GM19372 (cell line): ENCODE measurements around the gene LMO7.

Experiments used
- ATAC-seq: cut with Tn5 transposase; IDR thresholded peaks from one replicate; pipeline ENCODE4 v1.9.1; 2021; ENCODE audit warnings: mild to moderate bottlenecking, low read depth, moderate library complexity; ENCODE audit not compliant: unreplicated experiment

The LMO7 gene

DNA sequence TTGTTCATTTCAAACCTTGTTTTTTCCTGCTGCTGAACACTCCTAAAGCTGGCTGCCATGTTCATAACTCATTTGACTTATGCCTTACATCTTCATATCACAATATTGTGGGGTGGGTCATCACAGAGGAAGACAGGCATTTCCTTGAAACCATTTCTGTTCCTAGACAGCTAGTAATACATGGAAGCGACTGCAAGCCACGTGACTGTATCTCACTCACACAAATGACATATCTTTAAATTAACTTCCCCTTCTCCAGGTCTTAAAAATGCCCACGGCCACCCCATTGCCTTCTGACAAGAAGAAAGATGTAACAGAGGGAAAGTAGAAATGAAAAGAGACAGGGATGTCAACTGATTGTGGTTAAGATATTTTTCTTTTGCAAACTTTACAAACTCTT lies 236.8 kb downstream of the LMO7 start:
- no peak for ATAC-seq

DNA sequence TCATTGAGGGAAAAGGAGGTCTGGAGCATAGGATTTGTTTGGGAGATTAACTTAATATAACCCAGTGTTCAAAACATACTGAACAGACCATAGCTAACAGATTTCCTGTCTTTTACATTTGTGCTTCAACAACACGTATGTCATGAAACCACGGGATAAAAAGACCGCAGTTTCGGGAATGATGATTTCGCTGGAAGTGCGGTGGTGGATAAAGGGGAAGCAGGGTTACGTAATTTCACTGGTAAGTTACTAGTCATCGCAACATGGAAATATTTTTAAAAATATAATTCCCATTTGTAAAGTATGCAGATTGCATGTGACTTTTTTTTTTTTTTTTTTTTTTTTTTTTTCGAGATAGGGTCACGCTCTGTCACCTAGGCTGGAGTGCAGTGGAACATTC lies 237.4 kb downstream of the LMO7 start:
- ATAC-seq: no peak

DNA sequence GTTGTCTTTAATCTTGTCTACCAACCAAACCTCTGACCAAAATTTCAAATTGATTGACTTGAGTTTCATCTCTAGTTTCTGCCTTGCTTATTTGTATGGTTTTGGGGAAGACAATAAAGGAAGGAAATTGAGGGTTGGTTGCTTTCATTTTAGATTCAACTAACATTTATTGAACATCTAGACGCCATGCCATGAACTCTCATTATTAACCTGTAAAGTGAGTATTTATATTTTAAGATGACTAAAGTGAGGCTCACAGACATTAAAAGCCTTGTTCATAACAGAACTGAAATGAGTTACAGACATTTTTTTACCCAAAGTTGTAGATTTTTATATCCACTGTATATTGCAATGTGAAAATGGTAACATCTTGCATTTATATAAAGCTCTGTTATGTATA lies 239.3 kb downstream of the LMO7 start:
- no peak for ATAC-seq

DNA sequence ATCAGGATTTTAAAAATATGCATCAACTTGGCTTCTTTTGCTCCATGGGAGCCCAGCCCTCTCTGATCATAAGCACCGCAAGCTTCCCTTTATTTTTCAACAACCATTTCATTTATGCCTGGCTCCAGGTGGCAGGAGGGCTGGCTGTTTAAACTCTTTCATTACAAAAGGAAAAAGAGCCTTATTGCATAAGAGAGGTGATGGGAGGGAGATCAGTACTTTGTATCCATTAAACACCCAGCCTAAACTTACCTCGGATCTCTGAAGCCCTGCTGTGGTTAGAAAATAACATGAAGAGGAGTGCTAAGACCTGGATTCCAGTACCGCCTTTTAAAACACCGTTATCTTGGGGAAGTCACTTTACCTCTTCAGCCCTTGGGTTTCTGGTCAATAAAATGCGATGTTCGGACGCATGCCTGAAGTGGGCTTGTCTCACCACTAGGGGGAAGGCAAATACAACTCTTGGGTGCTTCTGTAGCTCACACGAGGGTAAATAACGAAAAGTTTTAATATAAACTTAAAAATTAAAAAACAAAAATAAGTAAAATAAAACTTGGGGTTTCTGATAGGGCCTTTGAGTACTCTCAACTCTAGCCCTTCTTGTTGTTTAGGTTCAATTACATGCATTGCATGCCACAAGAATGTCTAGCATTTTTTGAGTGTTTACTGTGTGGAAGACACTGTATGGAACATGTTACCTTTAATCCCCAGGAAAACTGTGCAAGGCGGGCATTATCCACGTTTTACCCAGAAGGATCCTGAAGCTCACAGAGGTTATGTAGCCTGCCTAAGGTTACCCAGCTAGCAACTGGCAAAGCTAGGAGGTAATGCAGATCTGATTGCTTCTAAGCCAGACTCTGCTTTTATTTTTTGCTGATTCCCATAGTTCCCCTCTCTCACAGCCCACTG lies 240.3 kb downstream of the LMO7 start:
- ATAC-seq: peak; percentile 89

DNA sequence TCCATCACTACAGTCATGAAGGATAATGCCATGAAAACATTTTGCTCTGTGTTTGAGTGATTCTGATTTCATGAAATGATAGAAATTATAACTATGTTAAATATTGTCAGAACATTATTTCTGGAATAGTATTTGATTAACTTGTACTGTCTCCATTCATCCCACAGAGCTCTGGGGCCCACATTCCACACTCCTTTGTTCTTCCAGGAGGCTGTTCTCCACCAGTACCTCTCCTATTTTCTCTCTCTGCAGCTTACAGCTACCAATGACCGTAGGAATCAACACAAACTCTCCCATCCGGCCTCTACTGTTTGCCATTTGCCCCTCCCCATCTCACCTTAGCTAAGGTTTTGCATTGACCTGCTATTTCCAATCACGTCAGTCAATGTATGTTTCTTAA lies 240.9 kb downstream of the LMO7 start:
- ATAC-seq: no peak

DNA sequence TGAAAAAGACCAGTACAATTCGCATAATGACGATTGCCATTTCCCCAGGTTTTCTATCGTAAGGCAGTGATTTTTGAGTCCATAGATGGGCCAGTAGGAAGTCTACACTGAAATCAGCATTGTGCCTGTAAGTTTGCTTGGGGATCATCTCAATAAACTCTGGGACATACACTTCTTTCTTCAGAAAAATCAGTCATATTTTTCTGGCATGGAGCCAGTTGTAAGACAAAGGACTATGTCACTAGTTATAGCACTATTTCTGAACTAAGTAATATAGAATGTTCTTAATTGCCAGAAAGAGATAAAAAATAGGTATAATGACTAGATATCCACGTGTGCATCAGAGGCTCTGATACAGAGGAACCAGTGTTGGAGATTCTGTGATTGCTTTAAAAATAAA lies 243.5 kb downstream of the LMO7 start:
- no peak for ATAC-seq

DNA sequence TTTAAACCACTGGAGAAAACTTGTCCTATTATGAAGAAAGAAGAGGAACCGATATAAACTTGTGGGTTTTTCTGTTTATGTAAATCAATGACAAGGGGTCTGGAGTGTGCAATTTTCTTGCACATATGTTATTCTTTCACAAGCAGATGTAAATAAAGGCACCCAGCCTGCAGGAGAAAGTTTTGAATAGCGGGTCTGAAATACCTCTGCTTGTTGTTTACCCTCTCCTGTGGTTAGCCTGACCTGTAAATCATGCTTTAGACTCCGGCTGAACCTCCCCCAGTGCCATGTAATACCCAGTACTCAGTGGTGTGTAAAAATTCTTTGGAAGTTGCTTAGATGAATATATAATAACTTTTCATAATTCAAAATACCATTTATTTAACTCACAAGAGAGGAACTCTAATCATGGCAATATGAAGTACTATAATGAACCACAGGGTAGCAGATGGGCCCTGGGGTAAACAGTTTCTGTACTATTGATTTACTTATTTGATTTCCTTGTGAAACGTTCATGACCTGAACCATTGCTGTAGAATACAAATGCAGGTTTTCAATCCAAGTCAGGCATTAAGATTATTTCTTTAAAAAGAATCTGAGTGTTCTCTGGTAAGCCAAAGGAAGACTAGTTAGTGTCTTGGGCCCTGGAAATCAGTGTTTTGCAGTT lies 245.1 kb downstream of the LMO7 start:
- no peak for ATAC-seq

DNA sequence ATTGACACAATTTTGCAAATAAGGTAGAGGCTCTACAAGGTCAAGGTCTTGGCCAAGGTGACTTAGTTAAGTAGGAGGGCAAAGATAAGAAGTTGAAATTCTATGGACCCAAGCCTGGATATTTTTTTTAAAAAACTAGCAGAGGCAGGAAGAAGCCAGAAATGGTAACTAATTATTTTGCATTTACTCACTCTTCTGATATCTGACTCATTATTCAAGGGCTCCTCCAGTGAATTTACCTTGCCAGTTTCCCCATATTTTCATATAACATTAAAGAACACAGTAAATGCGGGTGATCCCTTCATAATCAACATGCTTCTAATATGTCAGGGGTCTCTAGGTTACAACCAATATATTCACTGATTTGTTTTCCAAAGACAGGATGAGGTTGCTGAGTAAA lies 246.1 kb downstream of the LMO7 start:
- ATAC-seq: no peak

DNA sequence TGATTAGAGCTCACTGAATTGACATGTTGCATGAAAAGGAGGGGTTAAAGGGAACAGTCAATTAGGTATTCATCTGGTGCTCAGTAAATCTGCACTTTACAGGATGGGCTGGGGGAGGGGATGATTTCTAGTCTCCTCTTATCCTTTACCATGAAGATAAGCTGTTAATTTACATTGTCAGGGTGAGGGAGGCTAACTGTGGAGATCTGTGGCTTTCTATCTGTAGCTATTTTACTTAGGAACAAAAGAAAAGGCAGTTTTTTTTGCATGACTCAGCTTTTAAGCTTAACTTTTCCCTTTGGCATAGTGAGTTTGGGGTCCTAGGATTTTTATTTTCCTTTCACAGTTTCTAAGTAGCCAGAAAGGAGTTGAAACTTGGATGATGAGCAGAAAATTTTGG lies 253.3 kb downstream of the LMO7 start:
- no peak for ATAC-seq

DNA sequence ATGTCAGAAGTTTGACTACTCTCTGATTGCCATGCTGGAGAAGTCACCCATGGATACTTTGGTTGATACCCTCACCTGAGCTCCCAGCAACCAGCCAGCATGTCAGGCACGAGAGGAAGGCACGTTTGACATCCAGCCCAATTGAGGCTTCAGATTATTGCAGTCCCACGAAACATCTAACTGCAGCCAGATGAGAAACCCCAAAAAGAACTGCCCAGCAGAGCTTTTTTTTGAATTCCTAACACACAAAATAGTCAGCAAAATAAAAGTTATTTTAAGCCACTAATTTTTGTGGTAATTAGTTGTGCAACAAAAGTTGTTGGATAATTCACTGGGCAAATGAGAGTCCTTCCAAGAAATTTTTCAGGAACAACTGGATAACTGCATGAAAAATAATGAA lies 259.0 kb downstream of the LMO7 start:
- no peak for ATAC-seq

DNA sequence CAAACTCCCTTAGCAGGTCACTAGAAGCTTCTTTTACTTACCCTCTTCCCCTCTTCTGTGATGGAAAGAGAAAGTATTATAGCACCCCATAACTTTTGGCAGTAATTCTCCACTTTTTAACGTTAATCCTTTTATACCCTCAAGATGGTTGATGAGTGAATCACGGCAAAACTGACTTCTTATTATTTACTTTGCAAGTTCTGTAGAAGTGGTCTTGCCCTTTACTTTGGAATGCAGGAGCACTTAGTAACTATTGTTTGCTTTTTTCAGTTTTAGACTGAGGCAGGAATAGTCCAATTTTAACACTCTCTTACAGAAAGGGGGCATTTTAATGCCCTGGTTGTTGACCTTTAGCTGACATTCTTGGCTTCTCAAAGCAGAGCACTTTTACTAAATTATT lies 260.1 kb downstream of the LMO7 start:
- no peak for ATAC-seq

DNA sequence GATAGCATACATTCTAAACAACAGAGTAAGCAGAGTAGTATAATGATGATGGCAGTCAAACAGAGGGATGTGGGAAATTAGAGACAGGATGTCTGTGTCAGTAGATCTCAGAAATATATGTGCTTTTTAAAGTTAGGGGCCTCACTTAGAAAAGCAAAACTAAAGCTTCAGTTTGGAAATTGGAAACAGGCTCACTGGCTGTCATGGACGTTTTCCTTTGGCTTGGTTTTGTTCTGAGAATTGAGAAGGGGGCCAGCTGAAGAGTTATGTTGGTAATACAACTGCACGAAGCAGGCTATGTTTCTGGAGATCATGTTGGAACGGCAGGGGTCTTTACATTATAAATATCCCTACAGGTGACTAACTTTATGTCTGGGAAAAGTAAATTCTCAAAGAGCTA lies 261.3 kb downstream of the LMO7 start:
- ATAC-seq: no peak

DNA sequence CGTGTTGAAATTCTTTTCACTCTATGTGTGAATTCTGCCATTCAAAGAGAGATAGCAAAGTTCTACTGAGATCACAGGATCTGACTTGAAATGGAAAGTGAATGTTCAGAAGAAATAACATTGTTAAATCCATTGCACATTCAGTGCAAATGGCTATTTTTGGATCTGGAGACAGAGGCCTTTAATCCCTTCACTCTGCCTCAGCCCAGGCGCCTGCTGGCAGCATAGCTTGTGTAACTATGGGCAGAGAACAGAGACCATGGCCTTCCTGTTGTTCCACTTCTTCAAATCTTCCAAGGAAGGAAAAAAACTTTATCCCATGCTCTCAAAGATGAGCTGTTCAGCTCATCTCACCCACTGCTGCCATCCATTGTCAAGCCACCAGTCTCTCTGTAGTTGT lies 265.4 kb downstream of the LMO7 start:
- no peak for ATAC-seq

DNA sequence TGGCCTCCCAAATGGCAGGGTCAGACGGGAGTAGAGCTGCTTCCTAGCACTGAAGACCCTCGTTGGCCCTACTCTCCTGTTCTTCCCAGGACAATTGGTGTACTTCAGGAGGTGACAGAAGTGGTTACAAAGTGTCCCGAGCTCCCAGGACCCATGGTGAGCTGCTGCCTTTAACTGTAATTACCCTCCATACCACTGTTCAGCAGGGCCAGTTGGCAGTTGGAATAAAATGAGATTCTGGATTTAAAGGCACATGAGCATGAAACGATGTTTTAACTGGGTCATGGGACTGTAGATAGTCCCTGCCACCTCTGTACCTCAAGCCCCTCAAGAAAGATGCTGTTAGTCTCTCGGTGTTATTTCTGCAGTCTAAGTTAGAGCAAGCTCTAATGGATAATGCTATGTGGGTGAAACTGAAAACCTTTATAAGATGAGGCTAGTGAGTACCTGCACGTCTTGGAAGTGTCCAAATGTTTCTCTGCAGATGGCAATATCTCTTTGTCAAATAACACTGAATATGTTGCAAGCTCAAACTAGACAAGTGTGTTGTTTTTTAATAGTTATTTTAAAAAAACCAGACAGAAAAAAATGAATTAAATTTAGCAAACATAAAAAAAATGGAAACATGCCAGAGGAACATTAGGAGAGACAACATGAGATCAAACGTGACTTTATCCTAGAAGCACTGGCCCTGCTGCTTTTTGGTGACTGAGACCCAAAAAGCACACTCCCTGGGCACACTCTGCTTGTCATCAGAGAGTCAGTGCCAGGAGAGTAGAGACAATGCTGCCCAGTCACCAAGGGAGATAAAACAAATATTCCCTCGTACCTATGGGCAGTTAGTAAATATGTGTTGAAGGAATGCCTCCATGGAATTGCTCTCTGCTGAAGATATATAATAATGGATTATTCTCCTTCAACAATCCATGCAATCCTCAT lies 266.3 kb downstream of the LMO7 start:
- no peak for ATAC-seq

DNA sequence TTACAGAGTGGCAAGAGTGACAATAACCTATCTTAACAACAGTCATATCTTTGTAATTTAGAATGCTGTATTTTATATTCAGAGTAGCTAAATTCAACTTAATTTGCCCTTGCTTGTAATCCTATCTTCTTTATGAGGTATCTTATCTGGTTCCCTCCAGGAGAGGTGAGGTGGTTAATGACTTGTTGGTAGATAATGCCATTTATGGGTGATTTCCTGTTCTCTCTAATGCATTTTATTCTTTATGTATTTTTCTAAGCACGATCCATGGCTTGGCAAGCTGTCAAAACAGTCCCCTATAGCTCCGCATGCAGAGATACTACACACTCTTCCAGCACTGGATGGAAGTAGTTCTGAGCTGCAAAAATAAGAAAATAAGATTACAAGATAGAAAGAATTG lies 267.9 kb downstream of the LMO7 start:
- ATAC-seq: no peak

DNA sequence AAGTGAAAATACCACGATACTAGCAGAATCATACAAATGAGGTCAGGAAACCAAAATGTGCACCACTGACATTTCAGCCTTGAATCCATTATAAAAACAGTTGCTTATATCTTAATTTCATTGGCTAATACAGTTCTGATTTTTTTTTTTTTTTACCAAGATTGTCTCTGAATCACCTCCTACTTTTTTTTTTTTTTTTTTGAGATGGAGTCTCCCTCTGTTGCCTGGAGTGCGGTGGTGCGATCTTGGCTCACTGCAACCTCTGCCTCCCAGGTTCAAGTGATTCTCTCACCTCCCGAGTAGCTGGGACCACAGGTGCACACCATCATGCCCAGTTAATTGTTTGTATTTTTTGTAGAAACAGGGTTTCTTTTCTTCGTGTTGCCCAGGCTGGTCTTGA lies 270.2 kb downstream of the LMO7 start:
- no peak for ATAC-seq

DNA sequence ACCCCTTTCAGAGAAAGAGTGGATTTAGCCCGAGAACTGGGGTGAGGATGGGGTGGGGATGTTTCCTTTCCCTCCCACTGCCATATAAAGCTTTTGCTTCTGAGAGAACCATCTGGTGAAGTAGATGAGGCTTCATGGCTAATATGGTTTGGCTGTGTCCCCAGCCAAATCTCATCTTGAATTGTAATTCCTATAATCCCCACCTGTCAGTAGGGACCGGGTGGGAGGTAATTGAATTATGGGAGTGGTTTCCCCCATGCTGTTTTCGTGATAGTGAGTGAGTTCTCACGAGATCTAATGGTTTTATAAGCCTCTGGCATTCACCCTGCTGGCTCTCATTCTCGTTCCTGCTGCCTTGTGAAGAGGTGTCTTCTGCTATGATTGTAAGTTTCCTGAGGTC lies 270.9 kb downstream of the LMO7 start:
- no peak for ATAC-seq

DNA sequence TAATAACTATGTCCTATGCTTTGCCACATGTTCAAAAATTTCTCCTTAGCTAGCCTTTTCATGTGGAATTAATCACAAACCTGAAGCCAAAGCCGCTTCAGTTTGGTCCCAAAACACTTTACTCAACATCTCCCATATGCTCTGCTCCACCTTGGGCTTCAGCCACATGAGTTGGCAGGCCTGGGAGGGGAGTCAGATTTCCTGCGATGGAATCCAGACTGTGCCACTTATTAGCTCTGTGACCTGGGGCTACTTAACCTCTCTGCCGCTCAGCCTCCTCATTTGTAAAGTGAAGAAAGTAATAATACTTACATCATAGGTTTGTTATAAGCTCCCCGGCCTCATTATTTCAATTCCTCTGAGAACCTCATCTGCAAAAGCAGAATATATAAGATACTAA lies 272.0 kb downstream of the LMO7 start:
- ATAC-seq: no peak
